Spleen (tissue), 7 donors: ENCODE measurements around the gene NLGN3.

ENCODE experiments used
- POLR2A ChIP-seq, 3 donors: fragments of 450-650 bp; IDR thresholded peaks; one replicate each; pipeline ENCODE4 v1.5.1; 2017; ENCODE audit warnings: antibody characterized with exemption in 3 of 3, mild to moderate bottlenecking in 1 of 3
- POLR2AphosphoS5 ChIP-seq, 3 donors: sonication (generic); formaldehyde crosslinking; IDR thresholded peaks; one replicate each; pipeline ENCODE4 v1.5.1; 2017; ENCODE audit warnings: antibody characterized with exemption in 3 of 3
- TF ChIP-seq, protein P1 (sequence below), 11 experiments: fragments of 200-600 bp in 7 of 11; fragments of 450-650 bp in 4 of 11; sonication (generic) in 4 of 11; IDR thresholded peaks in 8 of 11; conservative IDR thresholded peaks in 3 of 11; 1 replicate in 7 of 11; 2 replicates in 4 of 11; pipeline versions ENCODE4 v1.4.0 to v1.8.0; 2016 to 2021; ENCODE audit warnings: antibody characterized with exemption in 11 of 11, inconsistent platforms in 4 of 11, mild to moderate bottlenecking in 1 of 11
- donor health status: DM: no; HTN: no; CAD: no; lungs with moderate emphysema.
- donor health status: DM: no; HTN: no; CAD: no.
- donor health status: DM: no; HTN: no; CAD: no.

- TF ChIP-seq, protein P1, sequence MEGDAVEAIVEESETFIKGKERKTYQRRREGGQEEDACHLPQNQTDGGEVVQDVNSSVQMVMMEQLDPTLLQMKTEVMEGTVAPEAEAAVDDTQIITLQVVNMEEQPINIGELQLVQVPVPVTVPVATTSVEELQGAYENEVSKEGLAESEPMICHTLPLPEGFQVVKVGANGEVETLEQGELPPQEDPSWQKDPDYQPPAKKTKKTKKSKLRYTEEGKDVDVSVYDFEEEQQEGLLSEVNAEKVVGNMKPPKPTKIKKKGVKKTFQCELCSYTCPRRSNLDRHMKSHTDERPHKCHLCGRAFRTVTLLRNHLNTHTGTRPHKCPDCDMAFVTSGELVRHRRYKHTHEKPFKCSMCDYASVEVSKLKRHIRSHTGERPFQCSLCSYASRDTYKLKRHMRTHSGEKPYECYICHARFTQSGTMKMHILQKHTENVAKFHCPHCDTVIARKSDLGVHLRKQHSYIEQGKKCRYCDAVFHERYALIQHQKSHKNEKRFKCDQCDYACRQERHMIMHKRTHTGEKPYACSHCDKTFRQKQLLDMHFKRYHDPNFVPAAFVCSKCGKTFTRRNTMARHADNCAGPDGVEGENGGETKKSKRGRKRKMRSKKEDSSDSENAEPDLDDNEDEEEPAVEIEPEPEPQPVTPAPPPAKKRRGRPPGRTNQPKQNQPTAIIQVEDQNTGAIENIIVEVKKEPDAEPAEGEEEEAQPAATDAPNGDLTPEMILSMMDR (IDR thresholded peaks at IDR 0.05 in 8 of 11, conservative IDR thresholded peaks at IDR 0.05 in 3 of 11) = no peak
- TF ChIP-seq POLR2AphosphoS5 (IDR thresholded peaks at IDR 0.05) = no peak
- TF ChIP-seq POLR2A (IDR thresholded peaks at IDR 0.05) = no peak
Measured at GRCh38 chrX:71214604-71215337, 70.1 kb downstream of the NLGN3 start.
